ENCODE results near the gene RASSF6.

RASSF6 gene

DNA sequence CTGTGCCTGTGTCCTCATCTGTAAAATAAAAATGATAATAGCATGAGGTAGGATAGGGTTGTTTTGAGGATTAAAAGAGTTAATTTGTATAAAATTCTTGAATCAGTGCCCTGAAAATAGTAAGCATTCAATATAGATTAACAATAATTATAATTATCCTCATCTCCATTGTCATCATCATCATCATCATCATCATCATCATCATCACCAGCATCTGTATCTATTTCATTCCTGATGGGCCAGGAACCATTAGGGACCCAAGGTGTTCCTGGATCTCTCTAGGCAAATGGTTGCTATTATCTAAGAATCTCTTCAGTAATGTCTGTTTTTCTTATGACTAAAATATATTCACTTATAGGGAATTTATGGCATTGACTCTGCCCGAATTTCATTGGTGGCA lies 31.6 kb downstream of the RASSF6 start:
- TF ChIP-seq FOXP2 (optimal IDR thresholded peaks at IDR 0.05; ENCODE audit: borderline replicate concordance, extremely low read depth, extremely low read length, insufficient read depth) (no peak), SIN3A (IDR thresholded peaks at IDR 0.05; ENCODE audit: borderline replicate concordance, insufficient read depth, low read length) (no peak), POLR2AphosphoS5 (IDR thresholded peaks at IDR 0.05; ENCODE audit: low read depth, low read length) (no peak), TAF1 (IDR thresholded peaks at IDR 0.05; ENCODE audit: borderline replicate concordance, insufficient read depth, low read length) (no peak)
- TF ChIP-seq, protein P1, sequence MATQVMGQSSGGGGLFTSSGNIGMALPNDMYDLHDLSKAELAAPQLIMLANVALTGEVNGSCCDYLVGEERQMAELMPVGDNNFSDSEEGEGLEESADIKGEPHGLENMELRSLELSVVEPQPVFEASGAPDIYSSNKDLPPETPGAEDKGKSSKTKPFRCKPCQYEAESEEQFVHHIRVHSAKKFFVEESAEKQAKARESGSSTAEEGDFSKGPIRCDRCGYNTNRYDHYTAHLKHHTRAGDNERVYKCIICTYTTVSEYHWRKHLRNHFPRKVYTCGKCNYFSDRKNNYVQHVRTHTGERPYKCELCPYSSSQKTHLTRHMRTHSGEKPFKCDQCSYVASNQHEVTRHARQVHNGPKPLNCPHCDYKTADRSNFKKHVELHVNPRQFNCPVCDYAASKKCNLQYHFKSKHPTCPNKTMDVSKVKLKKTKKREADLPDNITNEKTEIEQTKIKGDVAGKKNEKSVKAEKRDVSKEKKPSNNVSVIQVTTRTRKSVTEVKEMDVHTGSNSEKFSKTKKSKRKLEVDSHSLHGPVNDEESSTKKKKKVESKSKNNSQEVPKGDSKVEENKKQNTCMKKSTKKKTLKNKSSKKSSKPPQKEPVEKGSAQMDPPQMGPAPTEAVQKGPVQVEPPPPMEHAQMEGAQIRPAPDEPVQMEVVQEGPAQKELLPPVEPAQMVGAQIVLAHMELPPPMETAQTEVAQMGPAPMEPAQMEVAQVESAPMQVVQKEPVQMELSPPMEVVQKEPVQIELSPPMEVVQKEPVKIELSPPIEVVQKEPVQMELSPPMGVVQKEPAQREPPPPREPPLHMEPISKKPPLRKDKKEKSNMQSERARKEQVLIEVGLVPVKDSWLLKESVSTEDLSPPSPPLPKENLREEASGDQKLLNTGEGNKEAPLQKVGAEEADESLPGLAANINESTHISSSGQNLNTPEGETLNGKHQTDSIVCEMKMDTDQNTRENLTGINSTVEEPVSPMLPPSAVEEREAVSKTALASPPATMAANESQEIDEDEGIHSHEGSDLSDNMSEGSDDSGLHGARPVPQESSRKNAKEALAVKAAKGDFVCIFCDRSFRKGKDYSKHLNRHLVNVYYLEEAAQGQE (IDR thresholded peaks at IDR 0.05; ENCODE audit: insufficient read depth in 1 of 2, low read depth in 2 of 2, low read length in 2 of 2), result no peak

DNA sequence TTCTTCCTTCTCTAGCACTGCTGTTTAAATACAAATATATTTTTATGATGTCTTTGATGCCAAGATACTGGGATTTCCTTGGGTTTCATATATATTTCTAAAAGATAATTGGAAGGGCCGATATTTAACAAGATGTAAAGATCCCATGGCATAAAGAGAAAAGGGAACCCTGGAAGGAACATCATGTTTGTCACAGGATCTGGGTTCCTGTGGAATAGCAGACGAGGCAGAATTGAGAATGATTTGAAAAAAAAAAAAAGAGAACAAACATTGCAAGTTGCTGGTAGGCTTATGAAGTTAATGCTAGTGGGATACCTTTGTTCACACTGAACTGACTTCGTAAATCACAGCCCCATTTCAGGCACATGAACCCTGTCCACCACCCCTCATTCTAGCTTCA lies 33.6 kb downstream of the RASSF6 start:
- TF ChIP-seq SIN3A (IDR thresholded peaks at IDR 0.05; ENCODE audit: borderline replicate concordance, insufficient read depth, low read length) (no peak), TAF1 (IDR thresholded peaks at IDR 0.05; ENCODE audit: borderline replicate concordance, insufficient read depth, low read length) (no peak), POLR2AphosphoS5 (IDR thresholded peaks at IDR 0.05; ENCODE audit: low read depth, low read length) (no peak), FOXP2 (optimal IDR thresholded peaks at IDR 0.05; ENCODE audit: borderline replicate concordance, extremely low read depth, extremely low read length, insufficient read depth) (no peak)
- TF ChIP-seq, protein P1 (IDR thresholded peaks at IDR 0.05; ENCODE audit: insufficient read depth in 1 of 2, low read depth in 2 of 2, low read length in 2 of 2), result no peak

DNA sequence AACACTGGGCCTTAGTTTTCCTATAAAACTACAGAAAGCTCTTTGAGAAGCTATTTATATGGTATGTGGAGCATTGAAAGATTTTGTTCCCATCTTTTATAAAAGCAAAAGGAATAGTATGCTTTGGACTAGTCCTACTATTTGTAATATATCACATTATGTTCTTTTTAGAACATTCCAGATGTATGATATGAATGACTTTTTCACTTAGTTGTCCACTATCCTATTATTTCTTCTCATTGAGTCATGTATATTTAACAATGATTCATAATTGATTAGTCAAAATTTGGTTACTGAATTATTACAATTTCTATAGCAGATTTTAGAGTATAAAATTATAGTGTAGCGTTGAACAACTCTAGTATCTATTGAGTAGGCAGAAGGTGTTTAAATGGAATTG lies 34.2 kb downstream of the RASSF6 start:
- TF ChIP-seq SIN3A (IDR thresholded peaks at IDR 0.05; ENCODE audit: borderline replicate concordance, insufficient read depth, low read length), result no peak
- no peak for TF ChIP-seq FOXP2 (optimal IDR thresholded peaks at IDR 0.05; ENCODE audit: borderline replicate concordance, extremely low read depth, extremely low read length, insufficient read depth)
- TF ChIP-seq, protein P1 (IDR thresholded peaks at IDR 0.05; ENCODE audit: insufficient read depth in 1 of 2, low read depth in 2 of 2, low read length in 2 of 2), result no peak
- TF ChIP-seq TAF1 (IDR thresholded peaks at IDR 0.05; ENCODE audit: borderline replicate concordance, insufficient read depth, low read length), result no peak
- TF ChIP-seq POLR2AphosphoS5 (IDR thresholded peaks at IDR 0.05; ENCODE audit: low read depth, low read length), result no peak

DNA sequence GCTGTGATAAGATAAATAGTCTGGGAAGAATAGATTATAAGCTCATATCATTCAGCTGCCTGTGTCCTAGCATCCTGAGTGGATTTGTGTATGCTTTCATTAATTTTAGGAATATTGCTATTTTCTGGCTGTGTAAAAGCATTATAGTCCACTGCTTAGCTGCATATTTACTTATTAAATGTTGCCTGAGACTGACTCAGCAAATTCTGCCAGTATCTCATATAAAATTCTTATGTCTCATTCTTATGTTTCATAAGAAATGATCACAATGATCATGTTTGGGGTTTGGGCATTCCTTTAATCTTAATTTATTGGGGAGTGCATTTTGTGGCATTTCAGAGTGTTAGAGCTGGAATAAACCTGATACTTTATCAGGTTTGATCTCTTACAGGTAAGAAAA lies 34.9 kb downstream of the RASSF6 start:
- TF ChIP-seq FOXP2 (optimal IDR thresholded peaks at IDR 0.05; ENCODE audit: borderline replicate concordance, extremely low read depth, extremely low read length, insufficient read depth) (no peak), TAF1 (IDR thresholded peaks at IDR 0.05; ENCODE audit: borderline replicate concordance, insufficient read depth, low read length) (no peak), POLR2AphosphoS5 (IDR thresholded peaks at IDR 0.05; ENCODE audit: low read depth, low read length) (no peak), SIN3A (IDR thresholded peaks at IDR 0.05; ENCODE audit: borderline replicate concordance, insufficient read depth, low read length) (no peak)
- TF ChIP-seq, protein P1 (IDR thresholded peaks at IDR 0.05; ENCODE audit: insufficient read depth in 1 of 2, low read depth in 2 of 2, low read length in 2 of 2), result no peak

DNA sequence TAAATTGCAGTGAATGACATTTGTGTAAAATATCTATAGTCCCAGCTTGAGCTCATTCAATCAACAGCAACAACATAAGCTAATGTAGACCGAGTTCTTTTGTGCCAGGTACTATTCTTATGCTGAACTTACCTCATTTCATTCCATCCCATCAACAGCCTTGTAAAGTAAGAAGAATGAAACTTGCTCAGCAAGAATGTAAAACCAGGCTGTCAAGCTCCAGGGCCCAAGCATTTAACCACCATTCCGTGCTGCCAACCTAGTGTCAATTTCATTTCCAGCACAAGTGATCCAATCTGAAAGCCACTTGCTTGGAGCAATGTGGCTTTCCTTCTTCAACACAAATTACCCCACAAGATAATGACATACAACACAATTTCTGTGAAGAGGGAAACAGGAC lies 36.6 kb downstream of the RASSF6 start:
- no peak for TF ChIP-seq SIN3A (IDR thresholded peaks at IDR 0.05; ENCODE audit: borderline replicate concordance, insufficient read depth, low read length)
- no peak for TF ChIP-seq TAF1 (IDR thresholded peaks at IDR 0.05; ENCODE audit: borderline replicate concordance, insufficient read depth, low read length)
- TF ChIP-seq, protein P1 (IDR thresholded peaks at IDR 0.05; ENCODE audit: insufficient read depth in 1 of 2, low read depth in 2 of 2, low read length in 2 of 2), result no peak
- TF ChIP-seq POLR2AphosphoS5 (IDR thresholded peaks at IDR 0.05; ENCODE audit: low read depth, low read length), result no peak
- no peak for TF ChIP-seq FOXP2 (optimal IDR thresholded peaks at IDR 0.05; ENCODE audit: borderline replicate concordance, extremely low read depth, extremely low read length, insufficient read depth)
